ENCODE results near the gene PRKN. TPM values are rescaled to one million over a fixed set of nuclear protein-coding genes. Genes with fewer than 3 reads are reported as not detected.

The PRKN gene
- total RNA-seq, 1 experiment from 2014 or later: 0.46 TPM

DNA sequence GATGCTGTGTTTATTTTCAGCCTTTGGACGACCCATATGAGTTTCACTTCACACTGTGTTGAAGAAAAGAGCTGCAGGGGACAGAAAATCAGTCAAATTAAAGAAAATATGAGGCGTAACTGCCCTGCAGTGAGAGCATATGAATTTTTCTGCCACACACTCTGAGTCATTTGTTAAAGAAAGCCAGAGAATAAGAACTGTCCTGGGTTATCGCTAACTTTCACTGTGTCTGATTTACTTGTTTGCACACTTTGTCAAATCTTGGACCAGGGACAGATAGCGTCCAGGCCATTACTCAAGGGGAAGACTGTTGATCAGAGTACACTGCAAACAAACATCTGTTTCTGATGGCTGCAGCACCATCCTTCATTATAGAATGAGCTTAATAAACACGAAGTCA, 1326.9 kb downstream of the PRKN start:
- POLR2A ChIA-PET: interaction anchor here (0.7 kb wide), 1 partner anchor 128 kb away, joined by 3 read pairs; no protein-coding TSS in a partner anchor
- no peaks in the 10 kb centered on the region for H3K9me3 ChIP-seq (ENCODE audit: control insufficient read depth, insufficient read depth, low read depth, low read length)
- in situ Hi-C loops (cut with HindIII; ENCODE audit: low pct_unique_long_range_greater_than_20kb, low sequenced_read_pairs) (no loop called here), intact Hi-C loops (cut with micrococcal nuclease; ENCODE audit: unreplicated experiment) (no loop called here)
- H3K36me3 ChIP-seq (ENCODE audit: control insufficient read depth, insufficient read depth, low read length): no peaks in the 10 kb centered on the region
- no peak overlapping the region for H3K4me3 ChIP-seq (ENCODE audit: low read depth in 2 of 2, low read length in 2 of 2)
- TF ChIP-seq SIN3A (IDR thresholded peaks at IDR 0.05; ENCODE audit: borderline replicate concordance, insufficient read depth, low read depth, low read length): no peak
- no peak for TF ChIP-seq TCF7L2 (IDR thresholded peaks at IDR 0.05; ENCODE audit: low read depth, low read length)
- TF ChIP-seq, protein P1, sequence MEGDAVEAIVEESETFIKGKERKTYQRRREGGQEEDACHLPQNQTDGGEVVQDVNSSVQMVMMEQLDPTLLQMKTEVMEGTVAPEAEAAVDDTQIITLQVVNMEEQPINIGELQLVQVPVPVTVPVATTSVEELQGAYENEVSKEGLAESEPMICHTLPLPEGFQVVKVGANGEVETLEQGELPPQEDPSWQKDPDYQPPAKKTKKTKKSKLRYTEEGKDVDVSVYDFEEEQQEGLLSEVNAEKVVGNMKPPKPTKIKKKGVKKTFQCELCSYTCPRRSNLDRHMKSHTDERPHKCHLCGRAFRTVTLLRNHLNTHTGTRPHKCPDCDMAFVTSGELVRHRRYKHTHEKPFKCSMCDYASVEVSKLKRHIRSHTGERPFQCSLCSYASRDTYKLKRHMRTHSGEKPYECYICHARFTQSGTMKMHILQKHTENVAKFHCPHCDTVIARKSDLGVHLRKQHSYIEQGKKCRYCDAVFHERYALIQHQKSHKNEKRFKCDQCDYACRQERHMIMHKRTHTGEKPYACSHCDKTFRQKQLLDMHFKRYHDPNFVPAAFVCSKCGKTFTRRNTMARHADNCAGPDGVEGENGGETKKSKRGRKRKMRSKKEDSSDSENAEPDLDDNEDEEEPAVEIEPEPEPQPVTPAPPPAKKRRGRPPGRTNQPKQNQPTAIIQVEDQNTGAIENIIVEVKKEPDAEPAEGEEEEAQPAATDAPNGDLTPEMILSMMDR (IDR thresholded peaks at IDR 0.05): no peak
- H3K27ac ChIP-seq (ENCODE audit: low read length): no peak overlapping the region
- no peaks in the 10 kb centered on the region for H3K27me3 ChIP-seq (ENCODE audit: control insufficient read depth, insufficient read depth, low read length)
- ATAC-seq (no peak), DNase-seq (ENCODE audit: low read depth, low spot score) (no peak)
- CTCF ChIA-PET: no interaction called here
- no TSS peak for BruUV-seq (replicated peaks)
- no peaks in the 10 kb centered on the region for H3K4me1 ChIP-seq (ENCODE audit: control insufficient read depth, insufficient read depth, low read length)

DNA sequence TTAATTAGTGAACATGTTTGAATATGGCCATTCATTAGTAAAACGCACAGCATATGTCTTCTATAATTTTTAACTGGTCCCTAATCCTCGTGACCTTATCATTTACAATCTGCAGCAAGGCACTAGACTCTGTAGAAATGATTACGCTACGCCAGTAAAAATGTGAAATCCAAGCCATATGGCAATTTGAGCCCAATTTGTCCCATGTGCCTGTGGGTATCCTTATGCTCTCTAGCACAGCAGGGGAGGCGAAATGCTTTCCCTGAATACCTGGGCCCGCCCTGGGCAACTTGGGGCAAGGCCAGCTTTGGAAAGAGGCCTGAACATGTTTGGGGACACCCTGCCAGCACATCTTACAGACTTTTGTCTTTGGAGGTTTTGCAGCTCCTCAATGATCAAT, 1331.0 kb downstream of the PRKN start:
- ChIA-PET POLR2A (no interaction called here), CTCF (no interaction called here)
- no TSS peak for BruUV-seq (replicated peaks)
- Histone ChIP-seq H3K36me3 (ENCODE audit: control insufficient read depth, insufficient read depth, low read length) (no peaks in the 10 kb centered on the region), H3K27ac (ENCODE audit: low read length) (no peak overlapping the region), H3K4me1 (ENCODE audit: control insufficient read depth, insufficient read depth, low read length) (no peaks in the 10 kb centered on the region), H3K4me3 (ENCODE audit: low read depth in 2 of 2, low read length in 2 of 2) (no peak overlapping the region), H3K9me3 (ENCODE audit: control insufficient read depth, insufficient read depth, low read depth, low read length) (no peaks in the 10 kb centered on the region), H3K27me3 (ENCODE audit: control insufficient read depth, insufficient read depth, low read length) (no peaks in the 10 kb centered on the region)
- in situ Hi-C loops (cut with HindIII; ENCODE audit: low pct_unique_long_range_greater_than_20kb, low sequenced_read_pairs) (no loop called here), intact Hi-C loops (cut with micrococcal nuclease; ENCODE audit: unreplicated experiment) (no loop called here)
- ATAC-seq (no peak), DNase-seq (ENCODE audit: low read depth, low spot score) (no peak)
- TF ChIP-seq TCF7L2 (IDR thresholded peaks at IDR 0.05; ENCODE audit: low read depth, low read length) (no peak), POLR2AphosphoS5 (IDR thresholded peaks at IDR 0.05; ENCODE audit: low read depth, low read length) (no peak), SIN3A (IDR thresholded peaks at IDR 0.05; ENCODE audit: borderline replicate concordance, insufficient read depth, low read depth, low read length) (no peak)
- TF ChIP-seq, protein P2, sequence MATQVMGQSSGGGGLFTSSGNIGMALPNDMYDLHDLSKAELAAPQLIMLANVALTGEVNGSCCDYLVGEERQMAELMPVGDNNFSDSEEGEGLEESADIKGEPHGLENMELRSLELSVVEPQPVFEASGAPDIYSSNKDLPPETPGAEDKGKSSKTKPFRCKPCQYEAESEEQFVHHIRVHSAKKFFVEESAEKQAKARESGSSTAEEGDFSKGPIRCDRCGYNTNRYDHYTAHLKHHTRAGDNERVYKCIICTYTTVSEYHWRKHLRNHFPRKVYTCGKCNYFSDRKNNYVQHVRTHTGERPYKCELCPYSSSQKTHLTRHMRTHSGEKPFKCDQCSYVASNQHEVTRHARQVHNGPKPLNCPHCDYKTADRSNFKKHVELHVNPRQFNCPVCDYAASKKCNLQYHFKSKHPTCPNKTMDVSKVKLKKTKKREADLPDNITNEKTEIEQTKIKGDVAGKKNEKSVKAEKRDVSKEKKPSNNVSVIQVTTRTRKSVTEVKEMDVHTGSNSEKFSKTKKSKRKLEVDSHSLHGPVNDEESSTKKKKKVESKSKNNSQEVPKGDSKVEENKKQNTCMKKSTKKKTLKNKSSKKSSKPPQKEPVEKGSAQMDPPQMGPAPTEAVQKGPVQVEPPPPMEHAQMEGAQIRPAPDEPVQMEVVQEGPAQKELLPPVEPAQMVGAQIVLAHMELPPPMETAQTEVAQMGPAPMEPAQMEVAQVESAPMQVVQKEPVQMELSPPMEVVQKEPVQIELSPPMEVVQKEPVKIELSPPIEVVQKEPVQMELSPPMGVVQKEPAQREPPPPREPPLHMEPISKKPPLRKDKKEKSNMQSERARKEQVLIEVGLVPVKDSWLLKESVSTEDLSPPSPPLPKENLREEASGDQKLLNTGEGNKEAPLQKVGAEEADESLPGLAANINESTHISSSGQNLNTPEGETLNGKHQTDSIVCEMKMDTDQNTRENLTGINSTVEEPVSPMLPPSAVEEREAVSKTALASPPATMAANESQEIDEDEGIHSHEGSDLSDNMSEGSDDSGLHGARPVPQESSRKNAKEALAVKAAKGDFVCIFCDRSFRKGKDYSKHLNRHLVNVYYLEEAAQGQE (IDR thresholded peaks at IDR 0.05; ENCODE audit: insufficient read depth in 1 of 2, low read depth in 2 of 2, low read length in 1 of 2): no peak
- TF ChIP-seq, protein P1 (IDR thresholded peaks at IDR 0.05): no peak
